NCI-H1436 (cell line): ENCODE measurements around the gene MPC2.
"Not testable (repeated sequence)": the region's sequence is repeated elsewhere in the genome, so short reads cannot be mapped to it uniquely, and the experiment has no call there.

Experiments used
- DNase-seq: peaks from one replicate; lab custom pipeline; 2025; lab: John Stamatoyannopoulos, UW

MPC2 gene

DNA sequence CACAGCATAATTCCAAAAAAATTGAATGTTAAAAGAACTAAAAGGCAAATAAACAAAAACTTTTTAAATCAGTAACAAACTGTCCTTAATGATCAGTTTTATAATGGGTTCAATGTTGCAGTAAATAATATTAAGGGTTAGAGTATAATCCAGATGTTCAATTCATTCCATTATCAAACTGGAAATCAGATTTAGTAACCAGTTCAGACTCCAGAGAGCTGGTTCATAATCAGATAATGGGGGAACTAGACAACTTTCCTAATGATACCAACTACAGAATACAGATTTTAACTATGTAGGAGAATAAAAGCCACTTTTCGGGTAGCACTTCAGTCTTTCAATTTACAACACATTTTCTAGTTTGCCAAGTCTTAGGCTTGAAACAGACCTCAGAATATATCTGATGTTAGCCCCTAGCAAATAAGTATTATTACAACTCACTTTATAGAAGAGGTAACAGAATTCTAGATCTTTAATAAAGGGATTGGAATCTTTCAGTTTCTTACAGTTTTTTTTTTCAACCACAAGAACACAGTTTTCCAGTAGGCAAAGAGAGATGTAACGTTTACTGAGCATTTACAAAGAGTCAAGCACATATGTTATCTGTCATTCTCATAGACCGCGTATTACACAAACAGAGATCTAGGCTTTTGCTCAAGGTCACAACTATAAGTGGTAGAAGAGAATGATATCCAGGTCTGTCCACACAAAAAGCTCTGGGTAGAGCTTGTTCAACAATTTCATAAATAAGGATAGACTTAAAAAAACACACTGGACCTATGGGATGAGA lies 2.3 kb downstream of the MPC2 start:
- DNase-seq, result no peak

- no peak for DNase-seq
Observed at GRCh38 chr1:167933788-167934187, 3.1 kb downstream of the MPC2 start.

DNA sequence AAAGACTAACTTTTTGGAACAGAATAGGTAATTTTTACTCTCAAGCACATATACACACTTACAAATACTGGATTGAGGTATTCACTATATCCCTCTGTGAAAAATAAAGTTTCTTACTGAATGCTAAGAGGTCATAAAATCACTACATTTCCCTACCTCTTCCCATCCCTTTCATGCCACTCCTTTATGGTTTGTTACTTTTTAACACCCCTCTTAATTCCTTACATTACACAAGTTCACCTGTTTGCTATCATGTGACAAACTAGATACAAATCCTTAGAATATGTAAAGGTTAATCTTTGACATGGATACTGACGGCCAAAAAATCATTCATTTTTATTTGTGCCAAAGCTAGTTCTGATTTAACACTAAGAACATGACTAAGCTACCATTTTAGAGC lies 7.1 kb downstream of the MPC2 start:
- no peak for DNase-seq

- not testable (repeated sequence) for DNase-seq
Observed at GRCh38 chr1:167928919-167929318, 8.0 kb downstream of the MPC2 start.

- DNase-seq, result no peak
Observed at GRCh38 chr1:167928457-167928852, 8.4 kb downstream of the MPC2 start.

DNA sequence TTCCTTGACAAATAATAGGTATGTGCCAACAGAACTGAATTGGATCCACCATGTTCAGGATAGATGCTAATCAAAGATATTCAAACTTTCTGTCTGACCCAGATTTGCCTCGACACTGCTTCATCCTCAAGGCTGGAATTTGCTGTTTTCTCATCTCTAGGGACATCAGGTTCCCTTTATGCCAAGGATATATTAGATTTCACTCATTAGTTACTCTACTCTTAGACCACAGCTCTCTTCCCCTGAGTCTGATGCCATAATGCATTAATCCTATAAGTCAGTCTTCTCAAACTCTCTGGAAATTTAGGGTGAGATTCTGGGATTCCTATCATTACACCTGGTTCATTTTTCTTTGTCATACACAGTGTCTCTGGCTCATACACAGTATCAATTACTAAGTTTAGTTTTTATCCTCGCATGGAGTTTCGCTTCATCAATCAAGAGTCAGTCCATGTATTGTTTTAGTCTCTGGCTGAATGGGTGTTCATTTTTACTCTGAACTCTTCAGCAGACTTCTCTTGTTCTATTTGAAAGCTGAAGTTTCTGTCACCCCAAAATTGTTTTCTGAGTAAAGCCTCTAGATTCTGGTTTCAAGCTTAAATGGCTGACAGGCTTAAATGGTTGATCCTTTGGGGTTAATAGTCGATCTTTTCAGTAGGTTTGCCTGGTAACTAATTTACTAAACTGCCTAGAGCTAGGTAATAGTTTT lies 9.7 kb downstream of the MPC2 start:
- DNase-seq, result no peak

DNA sequence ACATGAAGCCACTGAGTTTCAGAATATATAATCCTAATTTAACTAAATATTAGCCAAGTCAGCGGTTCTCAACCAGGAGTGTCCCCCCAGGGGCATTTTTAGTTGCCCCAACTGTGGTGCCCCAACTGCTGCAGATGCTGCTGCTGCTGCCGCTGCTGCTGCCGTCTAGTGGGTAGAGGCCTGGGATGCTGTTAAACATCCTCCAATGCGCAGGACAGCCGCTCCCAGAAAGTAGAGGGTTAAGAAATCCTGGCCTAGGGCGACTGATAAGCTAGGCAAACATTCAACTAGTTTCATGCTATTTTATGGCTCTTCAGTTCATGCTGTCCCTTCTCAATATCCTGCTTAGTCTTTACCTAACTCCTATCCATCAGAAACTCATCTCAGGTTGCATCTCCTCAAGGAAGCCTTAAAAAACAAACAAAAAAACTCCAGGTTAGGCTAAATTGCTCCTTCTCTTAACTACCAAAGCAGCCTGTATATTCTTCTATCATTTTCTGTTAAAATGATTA lies 10.3 kb downstream of the MPC2 start:
- DNase-seq, result no peak

- DNase-seq, result no peak
Observed at GRCh38 chr1:167924543-167925231, 12.2 kb downstream of the MPC2 start.

DNA sequence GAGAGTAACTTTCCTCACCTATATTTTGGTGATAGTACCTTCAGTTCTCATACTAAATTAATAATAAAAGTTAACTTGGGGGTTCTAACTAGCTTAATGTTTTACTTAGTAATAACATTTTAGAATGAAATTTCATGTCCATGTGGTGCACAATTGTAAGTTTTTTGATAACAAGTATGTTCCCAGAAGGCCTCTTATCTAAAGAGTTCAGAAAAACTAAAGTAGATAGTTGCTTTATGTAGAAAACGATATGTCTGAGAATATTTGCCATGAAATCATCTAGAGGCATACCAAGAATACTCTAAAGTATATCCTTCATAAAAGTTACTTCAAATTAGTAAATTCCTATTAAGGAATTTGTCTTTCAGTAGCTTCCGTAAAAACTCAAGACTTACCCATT lies 12.8 kb downstream of the MPC2 start:
- no peak for DNase-seq

- DNase-seq, result no peak
Observed at GRCh38 chr1:167923324-167924056, 13.4 kb downstream of the MPC2 start.

DNA sequence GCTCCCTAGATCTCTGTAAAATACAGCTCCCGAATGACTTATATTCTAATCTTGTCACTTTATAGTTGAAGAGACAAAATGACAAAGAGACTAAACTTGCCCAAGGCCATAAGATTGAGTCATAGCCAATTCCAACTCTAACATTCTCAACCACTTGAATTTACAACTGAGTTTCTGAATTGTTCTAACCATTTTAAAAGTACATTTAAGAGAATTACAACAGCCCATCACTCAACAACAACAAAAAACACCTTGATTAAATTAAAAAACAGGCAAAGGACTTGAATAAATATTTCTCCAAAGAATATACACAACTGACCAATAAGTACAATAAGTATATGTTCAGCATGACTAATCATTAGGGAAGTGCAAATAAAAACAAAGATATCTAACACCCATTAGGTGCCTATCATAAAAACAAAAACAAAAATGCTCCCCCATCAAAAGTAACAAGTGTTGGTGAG lies 14.2 kb downstream of the MPC2 start:
- no peak for DNase-seq

- no peak for DNase-seq
Observed at GRCh38 chr1:167922023-167922422, 14.8 kb downstream of the MPC2 start.

DNA sequence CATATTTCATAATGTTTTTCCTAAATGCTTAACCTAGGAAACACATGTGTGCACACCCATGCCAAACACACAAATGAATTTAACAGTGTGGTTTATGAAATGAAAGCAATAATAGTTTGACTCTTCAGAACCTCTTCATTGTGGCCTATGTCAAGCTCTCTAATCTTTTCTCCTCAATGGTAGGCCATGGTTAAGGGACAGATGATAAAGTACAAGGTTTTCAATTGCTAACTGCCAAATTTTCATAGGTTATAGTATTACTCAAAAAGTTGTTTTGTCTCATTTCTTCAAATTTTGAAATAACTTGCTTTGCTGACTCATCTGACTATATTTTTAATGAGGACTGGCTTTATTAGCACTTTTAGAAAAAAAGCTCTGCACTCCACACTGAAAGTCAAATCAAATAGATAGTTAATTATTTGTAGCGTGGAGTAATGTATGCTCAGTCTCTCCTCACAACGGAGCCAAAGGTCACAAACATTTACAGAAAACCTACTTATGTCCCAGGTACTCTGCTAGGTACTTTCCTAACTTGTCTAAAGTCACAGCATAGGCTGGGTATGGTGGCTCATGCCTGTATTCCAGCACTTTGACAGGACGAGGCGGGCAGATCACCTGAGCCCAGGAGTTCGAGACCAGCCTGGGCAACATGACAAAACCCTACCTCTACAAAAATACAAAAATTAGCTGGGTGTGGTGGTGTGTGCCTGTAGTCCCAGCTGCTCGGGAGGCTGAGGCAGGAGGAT lies 19.9 kb downstream of the MPC2 start:
- no peak for DNase-seq

- DNase-seq, result no peak
Observed at GRCh38 chr1:167915569-167915968, 21.3 kb downstream of the MPC2 start.

DNA sequence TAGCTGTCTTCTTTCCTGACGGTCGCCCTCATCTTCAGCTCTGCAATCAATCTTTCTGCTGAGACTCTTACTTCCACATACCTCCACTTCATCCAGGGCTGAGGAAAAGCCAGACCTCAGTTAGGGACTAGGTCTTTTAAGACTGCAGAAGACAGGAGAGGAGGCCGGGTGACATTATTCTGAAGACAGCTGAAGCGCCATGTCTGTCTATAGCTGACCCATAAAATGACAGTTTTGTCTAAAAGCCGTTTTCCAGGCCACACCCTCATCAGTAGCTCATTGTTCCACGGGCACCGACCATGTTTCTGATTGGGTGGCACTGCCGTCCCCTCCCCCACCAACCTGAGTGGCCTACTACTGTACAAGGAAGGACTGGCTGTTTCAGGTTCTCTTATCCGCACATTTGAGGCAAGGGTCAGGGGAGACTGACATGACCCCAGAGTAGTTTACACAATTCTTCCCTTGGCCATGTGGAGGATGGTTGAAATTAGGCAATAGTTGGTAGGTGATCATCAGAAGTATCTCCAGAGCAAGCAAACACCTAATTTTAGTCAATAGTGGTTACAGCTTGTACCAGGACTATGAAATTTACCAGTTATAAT lies 22.9 kb downstream of the MPC2 start, which contains the start of gene ADCY10:
Gene ADCY10, minus strand, starts transcription at position 240 of the 602 bp plus-strand sequence. CDS start 8,994 bp downstream, outside the sequence.
- no peak for DNase-seq

GRCh38 chr1:167912294-167912693 lies 24.6 kb downstream of the MPC2 start:
- DNase-seq, result no peak

DNA sequence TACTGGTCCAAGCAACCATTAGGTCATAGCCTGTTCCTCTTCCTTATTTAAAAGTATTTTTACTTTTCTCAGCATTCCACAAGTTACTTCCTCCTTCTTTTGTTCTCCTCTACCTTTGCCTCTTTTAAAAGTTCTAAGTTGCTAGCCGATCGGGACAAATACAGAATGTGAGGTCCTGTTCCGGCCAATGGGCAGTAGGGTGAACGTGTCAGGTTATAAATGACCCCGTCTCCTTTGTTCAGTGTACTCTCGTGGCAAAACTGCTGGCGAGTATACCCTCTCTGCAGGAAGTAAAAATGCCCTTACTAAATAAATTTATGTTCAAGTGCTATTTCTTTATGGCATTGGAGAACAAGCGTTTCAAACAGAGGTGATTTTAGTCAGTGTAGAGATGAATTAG lies 25.5 kb downstream of the MPC2 start:
- DNase-seq, result no peak

DNA sequence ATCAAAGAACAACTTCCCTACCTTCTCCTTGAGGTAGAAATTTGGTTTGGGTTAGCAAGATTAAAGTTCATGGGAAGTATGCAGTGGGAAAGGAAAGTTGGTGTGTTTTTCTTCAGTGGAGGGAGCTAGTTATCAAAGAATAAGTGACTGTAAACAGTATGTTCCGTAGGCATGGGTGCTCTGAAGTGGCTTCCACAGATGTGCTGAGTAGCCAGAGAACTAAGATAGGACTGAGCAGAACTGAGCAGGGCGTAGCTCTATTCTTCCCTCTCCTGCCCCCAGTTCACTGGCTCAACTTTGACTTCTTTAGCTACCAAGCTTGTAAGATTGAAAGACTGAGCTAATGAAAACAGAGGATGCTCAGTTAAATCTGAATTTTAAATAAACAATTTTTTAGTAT lies 26.3 kb downstream of the MPC2 start:
- no peak for DNase-seq

DNA sequence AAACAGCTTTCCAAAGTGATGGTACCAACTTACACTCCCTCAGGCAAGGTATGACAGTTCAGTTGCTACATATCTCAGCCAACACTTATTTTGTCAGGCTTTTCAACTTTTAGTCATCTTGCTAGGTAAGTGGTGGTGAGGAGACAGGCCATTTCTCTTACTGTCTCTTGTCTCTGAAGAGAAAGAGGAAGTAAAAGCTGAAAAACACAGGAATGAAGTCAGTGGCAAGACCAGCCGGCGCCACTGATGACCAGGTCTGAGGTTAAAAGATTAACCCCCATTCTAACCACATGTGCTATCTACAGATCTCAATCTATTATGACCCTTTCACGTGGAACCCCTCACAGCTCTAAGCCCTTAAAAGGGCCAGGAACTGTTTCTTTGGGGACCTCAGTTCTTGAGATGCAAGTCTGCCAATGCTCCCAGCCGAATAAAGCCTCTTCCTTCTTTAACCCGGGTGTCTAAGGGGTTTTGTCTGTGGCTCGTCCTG lies 27.1 kb downstream of the MPC2 start:
- DNase-seq, result no peak

DNA sequence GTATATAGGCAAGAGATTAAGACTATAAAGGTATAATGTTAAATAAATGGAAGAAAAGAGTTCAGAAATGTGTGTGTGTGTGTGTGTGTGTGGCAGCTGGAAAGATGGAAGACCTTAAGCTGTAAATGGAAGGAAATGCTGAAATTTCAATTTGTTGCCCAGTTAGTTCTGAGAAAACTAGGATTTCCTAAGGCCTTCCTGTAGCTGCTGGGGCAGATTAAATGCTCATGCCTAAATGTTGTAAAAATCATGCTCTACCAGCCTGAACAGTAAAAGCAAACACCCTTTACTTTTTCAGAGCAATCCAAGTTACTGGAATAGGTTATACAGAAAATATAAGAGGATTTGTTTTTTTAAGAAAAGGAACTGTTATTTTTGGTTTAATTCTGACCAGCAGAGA lies 31.2 kb downstream of the MPC2 start:
- no peak for DNase-seq

- DNase-seq, result no peak
Observed at GRCh38 chr1:167905182-167905581, 31.7 kb downstream of the MPC2 start.
